ENCODE data around the gene TTC21A. TPM values are rescaled to one million over a fixed set of nuclear protein-coding genes. Genes with fewer than 3 reads are reported as not detected.

TTC21A gene
- total and polyA plus RNA-seq, 7 donors: 0.52 to 1.2 (median 0.92) TPM

DNA sequence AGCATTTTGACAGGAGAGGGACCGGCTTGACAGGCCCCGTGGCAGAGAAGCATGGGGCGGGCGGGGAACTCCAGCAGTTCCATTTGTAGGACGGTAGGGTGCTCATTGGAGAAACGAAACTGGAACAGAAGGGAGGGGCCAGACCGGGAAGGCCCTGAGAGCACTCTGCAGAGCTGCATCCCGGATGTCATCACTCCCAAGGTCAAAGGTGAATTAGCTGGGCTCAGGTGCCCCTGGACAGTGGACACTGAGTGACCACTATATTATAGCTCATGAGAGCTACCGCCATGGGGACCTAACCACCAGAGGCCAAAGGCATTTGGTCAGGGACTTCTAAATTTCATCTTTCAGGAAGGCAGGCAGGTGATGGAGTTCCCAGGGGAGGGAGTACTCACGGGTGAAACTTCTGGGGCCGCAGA, 38.6 kb downstream of the TTC21A start:
- WGBS, 3 donors: 53 to 58% (median 54%) methylated on average over 11 of the region's 11 CpGs
- Histone ChIP-seq H3K4me1 (peaks cover 73% of the 10 kb centered on the region), H3K4me3 (no peak overlapping the region), H3K27me3 (ENCODE audit: insufficient read depth in 3 of 3, low read length in 2 of 3) (no peaks in the 10 kb centered on the region), H3K27ac (peak overlapping the region; percentile 99), H3K9me3 (no peaks in the 10 kb centered on the region), H3K36me3 (ENCODE audit: insufficient read depth in 1 of 2, low read depth in 1 of 2) (peaks cover 8 to 54% of the 10 kb centered on the region in 2 donors)
- no peak for DNase-seq
- TF ChIP-seq, protein P1, sequence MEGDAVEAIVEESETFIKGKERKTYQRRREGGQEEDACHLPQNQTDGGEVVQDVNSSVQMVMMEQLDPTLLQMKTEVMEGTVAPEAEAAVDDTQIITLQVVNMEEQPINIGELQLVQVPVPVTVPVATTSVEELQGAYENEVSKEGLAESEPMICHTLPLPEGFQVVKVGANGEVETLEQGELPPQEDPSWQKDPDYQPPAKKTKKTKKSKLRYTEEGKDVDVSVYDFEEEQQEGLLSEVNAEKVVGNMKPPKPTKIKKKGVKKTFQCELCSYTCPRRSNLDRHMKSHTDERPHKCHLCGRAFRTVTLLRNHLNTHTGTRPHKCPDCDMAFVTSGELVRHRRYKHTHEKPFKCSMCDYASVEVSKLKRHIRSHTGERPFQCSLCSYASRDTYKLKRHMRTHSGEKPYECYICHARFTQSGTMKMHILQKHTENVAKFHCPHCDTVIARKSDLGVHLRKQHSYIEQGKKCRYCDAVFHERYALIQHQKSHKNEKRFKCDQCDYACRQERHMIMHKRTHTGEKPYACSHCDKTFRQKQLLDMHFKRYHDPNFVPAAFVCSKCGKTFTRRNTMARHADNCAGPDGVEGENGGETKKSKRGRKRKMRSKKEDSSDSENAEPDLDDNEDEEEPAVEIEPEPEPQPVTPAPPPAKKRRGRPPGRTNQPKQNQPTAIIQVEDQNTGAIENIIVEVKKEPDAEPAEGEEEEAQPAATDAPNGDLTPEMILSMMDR (IDR thresholded peaks at IDR 0.05): no peak
- ATAC-seq: no peak
- intact Hi-C loops (cut with DNase I): loop anchor here in 1 of 2 donors (5.0 kb wide), 1 partner anchor 39 kb away; the partner anchor contains the start of genes GORASP1 and TTC21A

DNA sequence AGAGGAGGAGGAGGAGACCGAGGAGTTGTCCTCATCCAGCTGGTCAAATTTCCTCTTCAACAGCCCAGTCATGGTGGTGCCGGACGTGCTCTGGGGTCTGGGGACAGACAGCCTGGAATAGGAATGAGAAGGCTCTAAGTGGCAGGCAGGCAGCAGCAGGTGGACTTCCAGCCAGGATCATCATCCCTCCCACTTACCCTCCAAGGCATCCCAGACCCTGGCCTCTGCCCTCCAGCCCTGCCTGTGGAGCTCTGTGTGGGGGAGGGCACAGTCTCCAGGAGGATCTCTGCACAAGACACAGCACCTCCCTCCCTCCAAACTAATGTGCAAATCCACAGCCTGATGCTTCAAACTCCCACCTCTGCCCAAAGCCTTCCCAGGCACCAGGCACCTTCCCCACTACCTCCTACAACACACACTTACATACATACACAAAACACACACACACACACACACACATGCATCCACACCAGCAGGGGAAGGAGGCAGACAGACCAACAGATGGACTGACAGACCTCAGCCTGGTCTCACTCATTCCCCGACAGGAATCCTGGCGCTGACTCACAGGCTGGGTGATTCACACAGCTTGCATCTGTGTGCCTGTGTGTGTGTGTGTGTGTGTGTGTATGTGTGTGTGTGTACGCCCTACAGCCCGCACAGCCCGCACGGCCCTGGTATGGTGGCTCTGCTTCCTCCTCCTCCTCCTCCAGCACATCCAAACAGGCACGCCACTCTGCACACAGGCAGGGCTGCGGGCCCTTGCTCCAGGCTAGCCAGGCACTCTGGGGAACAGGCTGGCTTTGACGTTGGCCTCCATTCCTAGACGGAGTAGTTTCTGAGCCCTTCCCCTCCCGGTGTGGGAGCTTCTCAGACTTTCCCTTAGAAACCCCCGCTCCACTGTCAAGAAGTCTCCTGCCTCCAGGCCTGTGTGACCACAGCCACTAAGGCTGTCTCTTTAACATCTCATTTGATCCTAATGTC, 39.4 kb downstream of the TTC21A start:
- ATAC-seq (peak; percentile 64 to 77 (median 74)), DNase-seq (peak; percentile 91 to 93)
- H3K27me3 ChIP-seq (ENCODE audit: insufficient read depth in 3 of 3, low read length in 2 of 3): no peaks in the 10 kb centered on the region
- TF ChIP-seq, protein P1 (IDR thresholded peaks at IDR 0.05): no peak
- peaks cover 73% of the 10 kb centered on the region for H3K4me1 ChIP-seq
- intact Hi-C loops (cut with DNase I): loop anchor here in 1 of 2 donors (5.0 kb wide), 1 partner anchor 40 kb away; the partner anchor contains the start of genes GORASP1 and TTC21A
- peak overlapping the region; percentile 93 for H3K4me3 ChIP-seq
- H3K27ac ChIP-seq: peak overlapping the region; percentile 99
- WGBS, 3 donors: 15 to 22% (median 16%) methylated on average over 14 to 15 of the region's 15 CpGs
- no peaks in the 10 kb centered on the region for H3K9me3 ChIP-seq
- peaks cover 8 to 46% of the 10 kb centered on the region in 2 donors for H3K36me3 ChIP-seq (ENCODE audit: insufficient read depth in 1 of 2, low read depth in 1 of 2)

DNA sequence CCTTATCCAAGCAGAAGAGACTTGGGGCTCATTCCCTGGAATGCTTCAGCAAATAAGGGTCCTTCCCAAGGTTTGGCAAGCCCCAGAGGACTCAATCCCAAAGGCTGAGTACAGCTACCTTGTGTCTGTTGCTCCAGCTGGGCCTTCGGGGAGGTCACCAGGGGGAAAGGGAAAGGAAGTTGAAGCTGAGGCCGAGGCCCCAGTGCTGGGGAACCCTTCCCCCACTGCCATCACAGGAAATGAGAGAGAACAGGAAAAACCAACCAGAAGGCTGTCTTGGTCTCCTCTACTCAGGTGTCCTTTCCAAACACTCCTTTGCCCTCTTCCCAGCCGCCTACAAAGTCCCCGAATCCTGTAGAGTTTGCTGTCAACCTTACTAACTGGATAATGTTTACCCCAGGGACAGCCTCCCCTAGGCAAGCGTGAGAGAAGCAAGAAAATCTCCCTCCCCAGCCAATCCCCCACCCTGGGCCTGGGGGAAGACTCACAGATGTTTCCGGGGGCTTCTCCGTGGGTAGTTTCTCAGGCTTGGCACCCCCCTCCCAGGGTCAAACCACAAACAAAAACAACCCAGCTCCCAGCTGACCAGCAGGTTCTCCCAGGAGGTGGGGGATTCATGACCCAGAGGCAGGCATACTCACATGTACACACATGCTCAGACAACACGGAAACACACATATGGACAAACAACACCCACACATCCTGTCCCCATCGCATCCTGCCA, 40.4 kb downstream of the TTC21A start:
- H3K9me3 ChIP-seq: no peaks in the 10 kb centered on the region
- H3K4me1 ChIP-seq: peaks cover 64% of the 10 kb centered on the region
- WGBS, 3 donors: 41 to 52% (median 51%) methylated on average over 9 of the region's 9 CpGs
- intact Hi-C loops (cut with DNase I): loop anchor here in 1 of 2 donors (5.0 kb wide), 1 partner anchor 41 kb away; the partner anchor contains the start of genes GORASP1 and TTC21A
- TF ChIP-seq, protein P1 (IDR thresholded peaks at IDR 0.05): no peak
- H3K27me3 ChIP-seq (ENCODE audit: insufficient read depth in 3 of 3, low read length in 2 of 3): no peaks in the 10 kb centered on the region
- peak overlapping the region; percentile 99 for H3K27ac ChIP-seq
- no peak for ATAC-seq
- DNase-seq: peak in 1 of 2 donors; percentile 66
- peak overlapping the region; percentile 93 for H3K4me3 ChIP-seq
- H3K36me3 ChIP-seq (ENCODE audit: insufficient read depth in 1 of 2, low read depth in 1 of 2): peaks cover 2 to 36% of the 10 kb centered on the region in 2 donors

DNA sequence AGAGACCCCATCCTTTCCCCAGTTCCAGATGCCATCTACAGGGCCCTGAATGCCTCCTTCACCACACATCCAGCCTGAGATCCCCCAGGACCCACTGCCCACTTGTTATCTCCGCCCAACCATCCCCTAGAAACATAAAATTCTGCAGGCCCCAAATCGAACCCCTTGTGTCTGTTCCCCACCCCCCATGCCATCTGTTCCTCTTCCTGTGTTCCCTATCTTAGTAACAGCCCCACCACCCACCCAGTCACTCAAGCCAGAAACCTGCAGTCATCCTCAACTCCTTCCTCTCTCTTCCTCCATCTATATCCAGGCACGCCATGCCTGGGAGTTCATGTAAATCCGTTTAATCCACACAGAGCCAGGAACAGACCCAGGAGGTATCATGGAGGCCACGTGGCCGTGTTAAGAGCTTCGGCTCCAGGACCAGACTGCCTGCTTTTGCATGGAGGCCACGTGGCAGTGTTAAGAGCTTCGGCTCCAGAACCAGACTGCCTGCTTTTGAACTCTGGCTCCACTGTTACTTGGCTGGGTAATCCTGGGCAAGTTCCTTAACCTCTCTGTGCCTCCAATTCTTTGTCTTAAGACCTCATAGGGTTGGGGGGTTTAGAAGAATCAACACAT, 41.1 kb downstream of the TTC21A start:
- intact Hi-C loops (cut with DNase I): loop anchor here in 1 of 2 donors (5.0 kb wide), 1 partner anchor 41 kb away; the partner anchor contains the start of genes GORASP1 and TTC21A
- peak overlapping the region; percentile 93 for H3K4me3 ChIP-seq
- TF ChIP-seq, protein P1 (IDR thresholded peaks at IDR 0.05): no peak
- WGBS, 3 donors: 32 to 44% (median 34%) methylated on average over 9 of the region's 9 CpGs
- no peaks in the 10 kb centered on the region for H3K9me3 ChIP-seq
- DNase-seq: no peak
- H3K27me3 ChIP-seq (ENCODE audit: insufficient read depth in 3 of 3, low read length in 2 of 3): no peaks in the 10 kb centered on the region
- peaks cover 64% of the 10 kb centered on the region for H3K4me1 ChIP-seq
- peak overlapping the region; percentile 99 for H3K27ac ChIP-seq
- no peak for ATAC-seq
- peaks cover 0 to 29% of the 10 kb centered on the region in 2 donors for H3K36me3 ChIP-seq (ENCODE audit: insufficient read depth in 1 of 2, low read depth in 1 of 2)

All from psoas muscle (tissue), 8 donors.